GM19023 (cell line): ENCODE data around the gene SART1.
"Not testable (repeated sequence)": the region's sequence is repeated elsewhere in the genome, so short reads cannot be mapped to it uniquely, and the experiment has no call there.

ENCODE experiments used
- ATAC-seq: cut with Tn5 transposase; IDR thresholded peaks from one replicate; pipeline ENCODE4 v1.9.1; 2021; ENCODE audit warnings: mild to moderate bottlenecking, moderate library complexity; ENCODE audit not compliant: unreplicated experiment

SART1 gene

DNA sequence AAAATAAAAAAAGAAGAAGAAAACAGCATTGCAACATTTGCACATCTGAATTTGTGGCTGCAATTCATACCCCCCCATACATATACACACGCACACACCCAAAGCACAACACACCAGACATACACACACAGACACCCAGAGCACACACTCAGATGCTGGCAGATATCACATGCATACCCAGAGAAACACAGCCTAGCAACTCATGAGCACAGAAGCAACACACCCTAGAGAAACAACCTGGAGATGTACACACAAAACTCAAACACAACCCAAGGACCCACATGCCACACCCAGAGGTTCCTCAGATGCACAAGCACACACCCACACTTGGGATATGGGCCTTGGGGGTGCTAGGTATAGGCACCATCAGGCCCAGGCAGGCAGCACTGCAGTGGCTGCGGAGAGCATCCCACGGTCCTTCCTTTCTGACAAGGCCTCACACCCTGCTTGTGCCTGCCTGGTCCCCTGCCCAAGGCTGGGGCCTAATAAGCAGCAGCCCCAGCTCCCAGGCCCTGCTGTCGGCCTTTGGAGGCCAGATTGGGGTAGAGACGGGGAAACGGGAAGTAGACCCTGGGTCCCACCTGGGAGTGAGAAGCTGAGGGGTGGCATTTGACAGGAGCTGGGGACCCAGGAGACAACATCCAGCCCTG is 53.4 kb downstream of the SART1 start:
- ATAC-seq = no peak

DNA sequence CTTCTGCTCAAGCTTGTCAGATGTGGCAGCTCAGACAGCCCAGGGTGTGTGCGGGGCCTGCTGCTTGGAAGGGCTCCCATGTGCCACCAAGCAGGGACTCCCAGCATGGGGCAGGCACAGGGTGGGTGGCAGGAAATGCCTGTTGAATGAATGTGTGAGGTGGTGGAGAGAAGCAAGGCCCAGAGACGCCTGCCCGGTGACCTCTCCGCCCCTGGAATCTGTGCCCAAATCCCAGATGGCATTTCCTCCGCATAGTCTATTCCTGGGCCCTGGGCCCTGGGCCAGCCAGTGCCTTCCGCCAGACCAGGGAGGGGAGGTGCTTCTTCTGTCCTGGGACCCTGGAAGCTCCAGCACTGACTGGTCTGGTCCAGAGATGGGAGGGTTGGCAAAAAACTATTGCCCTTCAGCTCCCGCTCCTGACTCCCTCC is 53.9 kb downstream of the SART1 start:
- no peak for ATAC-seq

DNA sequence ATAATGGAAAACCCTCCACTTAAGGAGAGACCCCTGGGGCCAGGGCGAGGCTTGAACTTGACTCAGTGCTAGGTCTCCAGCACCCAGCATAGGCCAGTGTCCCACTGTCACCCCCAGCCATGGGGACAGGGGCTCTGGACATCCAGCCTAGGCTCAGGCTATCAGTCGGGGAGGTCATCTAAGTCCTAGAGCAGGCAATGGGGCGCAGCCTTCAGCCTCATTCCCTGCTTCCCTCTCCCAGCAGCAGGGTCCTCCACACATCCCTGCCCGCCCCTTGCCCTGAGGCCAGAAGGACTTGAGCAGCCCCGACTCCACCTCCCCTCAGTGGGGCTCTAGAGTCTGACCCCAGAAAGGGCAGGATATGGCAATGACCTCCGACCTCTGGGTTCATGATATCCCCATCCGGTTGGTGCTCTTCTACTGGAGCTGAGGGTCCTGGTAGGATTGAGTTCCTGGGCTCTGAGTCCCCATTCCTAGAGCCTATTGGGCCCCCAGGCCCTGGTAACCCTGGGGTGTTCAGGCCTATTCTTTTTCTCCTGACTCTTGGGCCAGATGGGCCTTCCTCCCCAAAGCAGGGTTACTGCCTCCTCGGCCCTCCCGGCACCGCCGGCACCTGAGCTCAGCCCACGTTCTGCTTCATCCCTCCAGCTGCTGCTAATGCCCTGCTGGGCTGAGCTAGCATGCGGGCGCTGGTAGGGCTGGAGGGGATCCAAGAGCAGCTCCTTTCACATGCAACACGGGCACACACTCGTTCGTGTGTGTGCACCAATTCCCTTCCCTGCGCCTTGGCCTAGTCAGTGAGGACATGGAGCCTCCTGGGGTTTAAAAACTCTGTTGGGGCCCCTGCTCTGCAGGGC is 54.6 kb downstream of the SART1 start:
- ATAC-seq = no peak

DNA sequence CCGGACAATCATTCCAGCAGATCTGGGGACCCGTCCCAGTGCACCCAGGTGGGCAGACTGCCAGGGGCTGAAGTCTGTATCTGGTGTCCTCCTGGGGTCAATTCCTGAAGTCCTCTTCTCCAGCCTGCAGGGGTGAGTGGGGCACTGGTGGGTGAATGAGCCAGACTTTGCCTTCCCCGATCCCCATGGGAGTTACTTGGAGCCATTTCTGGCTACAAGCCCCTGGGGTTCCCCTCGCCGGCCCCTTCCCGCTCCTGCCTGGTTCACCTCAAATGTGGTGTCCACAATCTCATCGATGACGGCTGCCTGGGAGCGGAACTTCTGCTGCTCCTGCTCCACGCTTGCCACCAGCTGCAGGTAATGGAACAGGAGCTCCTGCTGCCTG is 55.3 kb downstream of the SART1 start:
- ATAC-seq = no peak

DNA sequence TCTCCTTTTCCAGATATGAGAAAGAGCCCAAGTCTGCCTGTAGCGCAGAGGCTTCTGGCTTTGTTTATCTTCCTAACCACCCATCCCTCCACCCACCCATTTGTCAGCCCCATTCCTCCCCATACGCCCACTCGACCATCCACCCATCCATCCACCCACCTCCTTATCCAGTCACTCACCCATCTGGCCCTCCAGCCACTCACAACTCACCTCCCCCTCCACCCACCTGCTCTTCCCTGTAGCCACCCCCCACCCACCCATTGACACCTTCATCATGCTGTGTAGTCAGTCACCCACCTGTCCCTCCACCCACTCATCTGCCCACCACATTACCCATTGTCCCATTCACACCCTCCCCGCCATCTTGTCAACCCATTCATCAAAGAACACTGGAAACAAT is 55.8 kb downstream of the SART1 start:
- no peak for ATAC-seq

DNA sequence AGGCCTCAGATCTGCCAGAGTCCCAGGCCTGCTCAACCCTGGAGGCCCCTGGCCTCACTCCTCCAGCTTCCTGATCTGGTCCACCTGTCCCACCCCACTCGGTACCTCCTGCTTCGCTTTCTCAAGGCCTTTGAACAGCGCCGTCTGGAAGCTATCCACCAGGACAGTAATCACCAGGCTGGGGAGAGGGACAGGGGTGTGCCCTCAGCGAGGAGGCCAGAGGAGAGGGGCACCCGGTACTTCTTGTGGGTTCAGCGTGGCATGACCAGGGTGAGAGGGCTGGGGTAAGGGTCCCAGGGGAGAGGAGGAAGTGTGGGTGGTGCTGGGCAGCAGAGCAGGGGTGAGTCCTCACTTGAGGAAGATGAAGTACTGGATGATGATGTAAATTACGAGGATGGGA is 58.7 kb downstream of the SART1 start:
- no peak for ATAC-seq

DNA sequence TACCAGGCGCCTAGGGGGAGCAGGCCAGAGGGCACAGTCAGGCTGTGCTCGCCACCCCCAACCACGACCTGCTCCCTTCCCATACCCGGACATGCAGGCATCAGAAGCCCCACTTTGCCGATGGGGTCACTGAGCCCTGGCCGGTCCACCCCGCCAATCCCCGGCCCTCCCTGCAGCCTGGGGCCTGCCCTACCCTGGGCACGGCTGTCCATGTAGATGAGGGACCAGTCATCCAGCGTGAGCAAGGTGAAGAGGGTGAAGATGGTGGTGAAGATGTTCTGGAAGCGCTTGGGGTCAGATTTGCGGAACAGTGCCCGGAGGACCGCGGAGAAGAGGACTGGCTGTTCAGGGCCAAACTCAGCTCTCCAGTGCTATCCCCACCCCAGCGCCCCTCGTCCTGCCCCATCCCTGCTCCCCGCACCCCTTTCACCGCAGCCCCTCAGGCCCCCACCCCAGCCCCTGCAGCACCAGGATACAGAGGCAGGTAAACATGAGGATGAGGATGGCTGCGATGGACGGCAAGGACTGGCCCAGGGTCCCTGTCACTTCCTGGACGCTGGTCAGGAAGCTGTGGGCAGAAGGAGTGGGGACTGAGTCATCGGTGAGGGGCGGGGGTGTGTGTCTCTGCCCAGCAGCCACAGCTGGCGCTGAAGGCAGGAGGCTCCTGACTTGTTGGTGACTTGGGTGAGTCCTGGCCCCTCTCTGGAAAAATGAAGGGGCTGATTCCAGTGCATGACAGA is 59.3 kb downstream of the SART1 start:
- no peak for ATAC-seq

DNA sequence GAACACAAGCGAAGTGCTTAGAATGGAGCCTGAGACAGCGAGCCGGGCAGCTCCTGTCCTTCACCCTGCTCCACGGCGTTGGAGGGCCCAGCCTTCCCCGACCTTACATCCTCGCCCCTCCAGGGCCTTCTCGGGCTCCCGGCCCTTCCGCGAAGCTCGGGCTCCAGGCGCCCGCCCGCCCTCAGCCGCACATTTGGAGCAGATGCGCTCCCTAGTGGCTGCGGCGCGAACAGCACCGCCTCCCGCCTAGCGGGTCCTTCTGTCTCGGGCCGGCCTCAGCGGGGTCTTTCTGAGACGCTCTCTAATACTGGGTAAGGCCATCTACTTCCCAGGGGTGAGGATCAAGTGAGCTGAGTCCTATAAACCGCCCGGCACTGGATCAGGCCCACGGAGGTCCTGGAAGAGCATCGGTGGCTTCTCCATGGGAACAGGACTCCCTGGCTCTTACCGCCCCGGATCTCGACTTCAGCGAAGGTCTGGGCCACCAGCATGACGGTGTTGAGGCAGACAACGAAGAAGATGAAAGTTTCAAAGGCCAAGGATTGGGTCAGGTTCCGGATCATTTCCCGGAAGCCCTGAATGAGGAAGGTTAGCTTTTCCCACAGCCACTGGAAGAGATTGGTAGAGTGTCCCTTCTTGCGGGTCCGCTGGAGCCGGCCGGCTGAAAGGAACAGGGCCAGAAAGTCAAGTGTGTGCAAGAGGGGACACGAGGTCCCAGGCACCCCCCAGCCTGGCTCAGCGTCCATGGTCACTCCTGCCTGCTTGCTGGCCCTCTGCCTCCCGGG is 61.1 kb downstream of the SART1 start:
- peak; percentile 60 for ATAC-seq

DNA sequence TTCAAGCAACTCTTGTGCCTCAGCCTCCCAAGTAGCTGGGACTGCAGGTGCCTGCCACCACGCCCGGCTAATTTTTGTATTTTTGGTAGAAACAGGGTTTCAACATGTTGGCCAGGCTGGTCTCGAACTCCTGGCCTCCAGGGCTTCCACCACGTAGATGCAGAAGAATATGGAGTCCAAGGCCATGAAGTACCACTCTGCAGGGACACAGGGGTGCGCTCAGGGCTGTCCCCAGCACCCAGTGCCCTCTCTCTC is 61.6 kb downstream of the SART1 start:
- ATAC-seq = not testable (repeated sequence)

DNA sequence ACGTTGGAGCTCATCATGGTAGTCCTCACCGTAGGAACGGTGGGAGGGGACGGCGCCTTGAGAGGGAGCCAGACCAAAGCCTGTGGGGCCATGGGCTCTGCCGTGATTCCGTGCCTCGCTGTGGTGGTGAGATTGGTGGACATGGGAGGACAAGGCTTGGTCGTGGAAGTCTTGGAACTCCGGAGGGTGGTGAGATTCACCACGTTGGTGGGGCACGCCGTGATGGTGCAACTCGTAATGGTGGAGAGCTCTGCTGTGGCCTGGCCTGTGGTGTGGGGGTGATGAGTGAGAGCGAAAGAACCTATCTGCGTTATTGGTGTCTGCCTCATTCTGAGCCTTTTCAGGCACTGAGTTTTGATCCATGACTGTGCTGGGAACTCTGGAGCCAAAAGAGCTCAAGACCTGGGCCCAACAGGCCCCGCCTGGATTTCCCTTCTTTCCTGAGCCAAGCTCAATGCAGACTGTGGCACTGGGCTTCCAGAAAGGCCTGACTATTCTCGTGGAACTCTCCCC is 64.5 kb downstream of the SART1 start, which contains the start of gene CATSPER1:
Gene CATSPER1 (minus strand): TSS at position 463 of the 513 bp plus-strand sequence. CDS start 100 bp downstream, at position 363.
- no peak for ATAC-seq
